ENCODE results near the gene CENPT.

Gene CENPT, protein sequence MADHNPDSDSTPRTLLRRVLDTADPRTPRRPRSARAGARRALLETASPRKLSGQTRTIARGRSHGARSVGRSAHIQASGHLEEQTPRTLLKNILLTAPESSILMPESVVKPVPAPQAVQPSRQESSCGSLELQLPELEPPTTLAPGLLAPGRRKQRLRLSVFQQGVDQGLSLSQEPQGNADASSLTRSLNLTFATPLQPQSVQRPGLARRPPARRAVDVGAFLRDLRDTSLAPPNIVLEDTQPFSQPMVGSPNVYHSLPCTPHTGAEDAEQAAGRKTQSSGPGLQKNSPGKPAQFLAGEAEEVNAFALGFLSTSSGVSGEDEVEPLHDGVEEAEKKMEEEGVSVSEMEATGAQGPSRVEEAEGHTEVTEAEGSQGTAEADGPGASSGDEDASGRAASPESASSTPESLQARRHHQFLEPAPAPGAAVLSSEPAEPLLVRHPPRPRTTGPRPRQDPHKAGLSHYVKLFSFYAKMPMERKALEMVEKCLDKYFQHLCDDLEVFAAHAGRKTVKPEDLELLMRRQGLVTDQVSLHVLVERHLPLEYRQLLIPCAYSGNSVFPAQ
- 129 to 137 reads per million in 2 donors for total RNA-seq

- no peak for DNase-seq
Measured at GRCh38 chr16:67847064-67847861, at the start of gene CENPT. CENPT (minus strand) TSS chr16:67847693; CDS start chr16:67833859, 13,834 bp downstream.

DNA sequence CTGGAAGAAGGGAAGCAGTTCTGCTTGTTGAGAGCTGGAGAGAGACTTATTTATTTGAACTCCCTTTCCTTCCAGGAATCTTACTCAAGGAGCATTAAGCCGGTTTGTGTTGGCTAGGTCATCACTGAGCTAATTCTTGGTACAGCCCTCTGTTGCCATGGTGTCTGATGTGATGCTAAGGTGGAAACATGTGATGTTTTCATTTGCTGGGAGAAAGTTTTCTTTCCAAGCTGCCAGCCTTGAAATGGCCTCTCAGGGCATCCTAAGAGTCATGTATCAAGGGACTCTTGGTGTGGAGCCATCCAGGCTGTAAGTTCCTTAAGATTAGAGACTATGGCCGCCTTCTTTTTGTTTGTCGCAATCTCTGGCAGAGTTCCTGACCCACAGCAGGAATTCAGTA lies 49.7 kb upstream of the CENPT start:
- DNase-seq = no peak

DNA sequence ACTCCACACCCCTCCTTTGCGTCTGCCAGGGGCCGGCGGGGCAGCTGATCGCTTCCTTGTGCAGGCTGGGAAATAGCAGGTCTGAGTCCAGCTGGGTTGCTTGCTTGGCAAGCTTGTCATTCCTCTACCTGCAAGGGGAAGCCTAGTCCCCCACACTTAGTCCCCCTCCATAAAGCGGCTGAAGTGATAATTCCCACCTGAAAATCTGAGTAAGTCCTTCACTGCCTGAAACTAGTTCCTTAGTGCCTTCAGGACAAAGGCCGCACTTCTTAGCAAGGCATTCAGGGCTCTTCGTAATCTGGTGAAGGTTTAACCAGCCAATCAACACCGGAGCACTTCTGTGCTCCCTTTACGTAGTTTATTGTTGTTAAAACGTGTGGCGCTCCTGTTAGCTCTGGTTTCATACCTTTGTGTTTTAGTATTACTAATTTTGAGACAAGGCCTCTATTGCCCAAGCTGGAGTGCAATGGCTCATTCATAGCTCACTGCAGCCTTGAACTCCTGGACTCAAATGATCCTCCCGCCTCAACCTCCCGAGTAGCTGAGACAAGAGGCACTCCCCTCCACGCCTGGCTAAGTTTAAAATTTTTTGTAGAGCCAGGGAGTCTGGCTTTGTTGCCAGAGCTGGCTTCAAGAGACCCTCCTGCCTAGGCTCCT lies 46.4 kb upstream of the CENPT start:
- no peak for DNase-seq

DNA sequence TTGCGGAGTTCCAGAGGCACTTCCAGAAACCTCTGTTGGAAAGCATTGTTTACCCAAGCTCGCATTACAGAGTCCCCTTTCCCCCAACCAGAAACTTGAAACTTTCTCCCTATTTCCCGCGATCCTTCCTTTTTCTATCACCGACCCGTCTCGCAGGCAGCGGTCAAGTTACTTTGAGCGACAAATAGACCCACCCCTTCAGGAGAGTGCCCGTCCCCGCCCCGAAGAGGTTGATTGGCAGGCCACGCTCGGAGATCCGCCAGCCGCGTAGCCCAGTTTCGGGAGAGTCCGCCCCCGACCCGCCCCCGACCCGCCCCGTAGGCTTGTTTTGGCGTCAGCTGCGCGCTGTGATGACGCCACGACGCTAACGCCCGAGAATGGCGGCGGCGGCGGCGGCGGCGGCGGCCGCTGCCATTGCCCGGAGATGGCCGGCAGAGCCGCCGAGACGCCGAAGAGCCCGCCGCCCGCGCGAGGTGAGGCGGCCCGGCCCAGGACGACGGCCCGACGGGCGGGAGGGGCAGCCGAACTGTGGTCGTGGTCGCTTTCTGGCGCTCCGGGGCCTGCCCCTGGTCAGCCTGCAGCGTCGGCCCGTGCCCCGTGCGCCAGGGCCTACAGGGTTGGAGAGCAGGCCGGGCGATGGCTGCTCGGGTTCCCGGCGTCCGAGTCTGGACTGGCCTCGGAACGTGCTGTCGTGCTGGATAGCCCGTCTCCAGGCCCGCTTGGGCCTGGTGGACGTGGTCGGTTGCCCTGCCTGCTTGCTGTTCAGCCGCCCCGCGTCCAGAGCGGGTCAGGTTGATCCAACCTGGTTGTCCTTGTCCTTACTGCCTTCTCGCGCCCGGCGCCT lies 45.6 kb upstream of the CENPT start, which contains the start of gene PSKH1:
PSKH1 (plus strand) TSS at position 356 of the 844 bp plus-strand sequence. CDS start 15,496 bp downstream, outside the sequence.
- peak; percentile 92 for DNase-seq

- no peak for DNase-seq
Measured at GRCh38 chr16:67892375-67892774, 44.9 kb upstream of the CENPT start.

- DNase-seq = no peak
Measured at GRCh38 chr16:67888331-67888730, 40.8 kb upstream of the CENPT start.

DNA sequence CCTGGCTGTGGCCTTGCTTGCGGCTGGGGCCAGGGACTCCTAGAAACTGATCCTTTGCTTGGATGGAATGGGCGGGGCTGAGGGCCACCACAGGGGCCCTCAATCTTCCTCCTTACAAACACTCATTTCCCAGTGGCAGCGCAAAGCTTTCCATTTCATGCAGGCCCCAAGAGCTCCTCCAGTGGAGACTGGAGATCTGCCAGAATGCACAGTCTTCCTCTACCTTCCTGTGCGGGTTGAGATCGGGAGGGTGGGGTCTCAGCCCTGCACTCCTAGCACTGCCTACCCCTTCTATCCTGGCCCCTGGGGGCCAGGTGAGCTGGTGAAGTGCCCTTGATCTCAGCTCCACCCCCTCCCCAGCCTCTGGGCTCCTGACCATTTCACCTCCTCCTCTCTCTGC lies 38.9 kb upstream of the CENPT start:
- no peak for DNase-seq

- DNase-seq = no peak
Measured at GRCh38 chr16:67885976-67886375, 38.5 kb upstream of the CENPT start.

DNA sequence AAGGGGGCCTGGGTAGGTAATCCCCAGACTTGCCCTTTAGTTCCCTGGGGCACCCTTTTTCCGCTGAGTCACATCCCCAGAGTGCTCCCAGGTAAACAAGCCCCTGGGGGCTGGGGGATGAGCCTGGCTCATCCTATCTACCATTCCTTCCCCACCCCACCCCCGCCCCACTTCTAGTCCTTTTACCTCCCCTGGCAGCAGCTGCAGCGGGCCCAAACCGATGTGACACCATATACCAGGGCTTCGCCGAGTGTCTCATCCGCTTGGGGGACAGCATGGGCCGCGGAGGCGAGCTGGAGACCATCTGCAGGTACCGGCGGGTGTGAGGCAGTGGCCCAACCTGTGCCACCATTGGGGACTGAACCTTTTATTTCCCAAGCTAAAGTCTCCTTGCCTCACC lies 38.1 kb upstream of the CENPT start:
- DNase-seq = no peak

- no peak for DNase-seq
Measured at GRCh38 chr16:67884684-67885083, 37.2 kb upstream of the CENPT start, which contains the start of gene NRN1L. NRN1L (plus strand) TSS chr16:67884885; CDS start chr16:67884904, 19 bp downstream.

GRCh38 chr16:67883872-67884261 lies 36.4 kb upstream of the CENPT start:
- peak; percentile 43 for DNase-seq

DNA sequence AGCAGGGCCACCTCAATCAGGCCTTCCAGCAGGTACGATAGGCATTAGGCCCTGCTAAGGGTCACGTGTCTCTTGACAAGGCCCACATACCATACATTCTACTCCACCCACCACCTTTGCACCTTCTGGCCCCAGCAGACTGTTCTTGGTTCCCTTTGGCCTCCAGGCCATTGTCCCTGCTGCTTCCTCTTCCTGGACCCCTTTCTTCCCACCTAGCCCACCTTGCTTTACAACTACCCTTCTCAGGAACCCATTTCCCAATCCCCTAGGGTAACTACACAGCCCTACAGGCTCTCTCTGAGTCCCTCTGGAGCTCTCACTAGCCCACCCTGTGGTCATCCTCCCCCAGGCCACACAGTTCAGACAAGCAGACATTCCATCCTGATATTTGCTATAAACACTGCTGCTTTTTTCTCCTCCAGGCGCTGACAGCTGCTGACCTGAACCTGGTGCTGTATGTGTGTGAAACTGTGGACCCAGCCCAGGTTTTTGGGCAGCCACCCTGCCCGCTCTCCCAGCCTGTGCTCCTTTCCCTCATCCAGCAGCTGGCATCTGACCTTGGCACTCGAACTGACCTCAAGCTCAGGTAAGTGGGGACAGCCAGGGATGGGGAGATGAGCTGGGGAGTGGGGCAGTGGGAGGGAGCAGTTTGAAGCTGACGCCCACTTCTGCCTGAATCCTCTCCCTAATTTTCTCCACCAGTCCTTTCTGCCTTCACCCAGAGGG lies 35.8 kb upstream of the CENPT start:
- no peak for DNase-seq

- DNase-seq = no peak
Measured at GRCh38 chr16:67882374-67883145, 35.1 kb upstream of the CENPT start.

DNA sequence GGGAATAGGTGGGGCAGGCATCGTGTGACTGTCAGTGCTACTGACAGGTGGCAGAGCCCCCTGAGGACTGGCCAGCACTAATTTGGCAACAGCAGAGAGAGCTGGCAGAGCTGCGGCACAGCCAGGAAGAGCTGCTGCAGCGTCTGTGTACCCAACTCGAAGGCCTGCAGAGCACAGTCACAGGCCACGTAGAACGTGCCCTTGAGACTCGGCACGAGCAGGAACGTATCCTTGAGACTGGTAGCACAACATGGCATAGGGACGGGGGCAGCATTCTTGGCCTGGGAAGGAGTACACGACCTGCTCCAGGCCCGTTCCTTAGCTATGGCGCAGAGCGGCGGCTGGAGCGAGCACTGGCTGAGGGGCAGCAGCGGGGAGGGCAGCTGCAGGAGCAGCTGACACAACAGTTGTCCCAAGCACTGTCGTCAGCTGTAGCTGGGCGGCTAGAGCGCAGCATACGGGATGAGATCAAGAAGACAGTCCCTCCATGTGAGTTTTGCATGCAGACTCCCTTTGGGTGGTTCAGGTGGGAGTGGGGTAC lies 34.2 kb upstream of the CENPT start:
- DNase-seq = no peak

GRCh38 chr16:67880584-67880983 lies 33.1 kb upstream of the CENPT start:
- no peak for DNase-seq

GRCh38 chr16:67879936-67880335 lies 32.4 kb upstream of the CENPT start:
- no peak for DNase-seq

DNA sequence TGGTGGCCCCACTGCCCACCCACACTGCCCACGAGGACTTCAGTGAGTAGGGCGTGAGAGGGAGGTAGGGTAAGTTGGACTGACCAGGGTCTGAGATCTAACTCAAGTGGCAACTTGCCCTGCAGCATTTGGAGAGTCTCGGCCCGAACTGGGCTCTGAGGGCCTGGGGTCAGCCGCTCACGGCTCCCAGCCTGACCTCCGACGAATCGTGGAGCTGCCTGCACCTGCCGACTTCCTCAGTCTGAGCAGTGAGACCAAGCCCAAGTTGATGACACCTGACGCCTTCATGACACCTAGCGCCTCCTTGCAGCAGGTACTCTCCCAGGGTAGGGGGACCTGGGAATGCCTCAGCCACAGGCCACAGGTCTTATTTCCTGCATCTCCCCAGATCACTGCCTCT lies 32.0 kb upstream of the CENPT start:
- DNase-seq = no peak

DNA sequence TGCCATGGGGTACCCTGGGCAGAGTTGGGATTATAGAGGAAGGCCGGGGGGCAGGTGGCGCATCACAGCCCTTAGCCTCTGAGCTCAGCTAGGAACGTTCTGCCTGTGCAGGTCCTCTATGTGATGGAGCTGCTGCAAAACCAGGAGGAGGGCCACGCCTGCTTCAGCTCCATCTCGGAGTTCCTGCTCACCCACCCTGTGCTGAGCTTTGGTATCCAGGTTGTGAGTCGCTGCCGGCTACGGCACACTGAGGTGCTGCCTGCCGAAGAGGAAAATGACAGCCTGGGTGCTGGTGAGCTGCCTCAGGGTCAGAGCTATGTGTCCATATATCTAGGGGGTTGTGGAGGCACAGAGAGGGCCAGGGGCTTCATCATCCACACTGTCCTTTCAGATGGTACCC lies 31.4 kb upstream of the CENPT start:
- no peak for DNase-seq

- no peak for DNase-seq
Measured at GRCh38 chr16:67878232-67878631, 30.7 kb upstream of the CENPT start.

DNA sequence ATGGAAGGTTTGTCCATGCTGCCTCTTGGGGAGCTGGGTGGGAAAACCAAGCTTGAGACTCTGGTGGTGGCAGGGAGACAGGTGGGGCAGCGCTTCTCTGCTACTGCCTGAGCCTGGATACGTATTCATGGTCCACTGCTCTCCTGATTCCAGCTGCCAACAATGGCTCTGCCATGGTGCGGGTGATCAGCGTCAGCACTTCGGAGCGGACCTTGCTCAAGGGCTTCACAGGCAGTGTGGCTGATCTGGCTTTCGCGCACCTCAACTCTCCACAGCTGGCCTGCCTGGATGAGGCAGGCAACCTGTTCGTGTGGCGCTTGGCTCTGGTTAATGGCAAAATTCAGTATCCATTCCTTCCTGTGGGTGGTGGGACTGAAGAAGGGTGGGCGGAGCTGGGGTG lies 29.6 kb upstream of the CENPT start:
- no peak for DNase-seq
